Nephron progenitor cell (in vitro differentiated cells): Measurements from ENCODE around the gene IGLL5.

ENCODE experiments used
- DNase-seq: peaks from one replicate; pipeline ENCODE4 v3.0.0; 2021
- H3K27ac Mint-ChIP-seq: 2 replicates; pipeline ENCODE4 v1.8.0; 2021; ENCODE audit warnings: mild to moderate bottlenecking, moderate library complexity, mixed read lengths
- H3K27me3 Mint-ChIP-seq: 2 replicates; pipeline ENCODE4 v1.8.0; 2021; ENCODE audit warnings: mild to moderate bottlenecking, low read depth, mixed read lengths; ENCODE audit not compliant: poor library complexity
- H3K36me3 Mint-ChIP-seq: 2 replicates; pipeline ENCODE4 v1.8.0; 2021; ENCODE audit warnings: low read depth, mixed read lengths
- H3K4me1 Mint-ChIP-seq: 2 replicates; pipeline ENCODE4 v1.8.0; 2021; ENCODE audit warnings: mixed read lengths
- H3K4me3 Mint-ChIP-seq: 2 replicates; pipeline ENCODE4 v1.8.0; 2021; ENCODE audit warnings: mild to moderate bottlenecking, moderate library complexity, mixed read lengths
- H3K9me3 Mint-ChIP-seq: 2 replicates; pipeline ENCODE4 v1.8.0; 2021; ENCODE audit warnings: mild to moderate bottlenecking, moderate library complexity, mixed read lengths
- TF ChIP-seq, protein P1 (sequence below): fragments of 200-600 bp; sonication (generic); IDR thresholded peaks from 2 replicates; pipeline ENCODE4 v1.5.0; 2021; ENCODE audit warnings: antibody characterized with exemption

IGLL5 gene

DNA sequence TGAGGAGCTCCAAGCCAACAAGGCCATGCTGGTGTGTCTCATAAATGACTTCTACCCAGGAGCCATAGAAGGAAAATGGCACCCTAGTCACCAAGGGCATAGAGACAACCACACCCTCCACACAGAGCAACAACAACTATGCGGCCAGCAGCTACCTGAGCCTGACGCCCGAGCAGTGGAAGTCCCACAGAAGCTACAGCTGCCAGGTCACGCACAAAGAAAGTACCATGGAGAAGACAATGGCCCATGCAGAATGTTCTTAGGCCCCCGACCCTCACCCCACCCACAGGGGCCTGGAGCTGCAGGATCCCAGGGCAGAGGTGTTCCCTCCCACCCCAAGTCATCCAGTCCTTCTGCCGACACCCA is 28.0 kb downstream of the IGLL5 start:
- Mint-ChIP-seq H3K27me3 (peaks cover 32% of the 10 kb centered on the region), H3K4me3 (no peak overlapping the region), H3K4me1 (no peaks in the 10 kb centered on the region), H3K27ac (no peak overlapping the region), H3K9me3 (no peaks in the 10 kb centered on the region), H3K36me3 (no peaks in the 10 kb centered on the region)
- TF ChIP-seq, protein P1, sequence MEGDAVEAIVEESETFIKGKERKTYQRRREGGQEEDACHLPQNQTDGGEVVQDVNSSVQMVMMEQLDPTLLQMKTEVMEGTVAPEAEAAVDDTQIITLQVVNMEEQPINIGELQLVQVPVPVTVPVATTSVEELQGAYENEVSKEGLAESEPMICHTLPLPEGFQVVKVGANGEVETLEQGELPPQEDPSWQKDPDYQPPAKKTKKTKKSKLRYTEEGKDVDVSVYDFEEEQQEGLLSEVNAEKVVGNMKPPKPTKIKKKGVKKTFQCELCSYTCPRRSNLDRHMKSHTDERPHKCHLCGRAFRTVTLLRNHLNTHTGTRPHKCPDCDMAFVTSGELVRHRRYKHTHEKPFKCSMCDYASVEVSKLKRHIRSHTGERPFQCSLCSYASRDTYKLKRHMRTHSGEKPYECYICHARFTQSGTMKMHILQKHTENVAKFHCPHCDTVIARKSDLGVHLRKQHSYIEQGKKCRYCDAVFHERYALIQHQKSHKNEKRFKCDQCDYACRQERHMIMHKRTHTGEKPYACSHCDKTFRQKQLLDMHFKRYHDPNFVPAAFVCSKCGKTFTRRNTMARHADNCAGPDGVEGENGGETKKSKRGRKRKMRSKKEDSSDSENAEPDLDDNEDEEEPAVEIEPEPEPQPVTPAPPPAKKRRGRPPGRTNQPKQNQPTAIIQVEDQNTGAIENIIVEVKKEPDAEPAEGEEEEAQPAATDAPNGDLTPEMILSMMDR: no peak
- DNase-seq: no peak

DNA sequence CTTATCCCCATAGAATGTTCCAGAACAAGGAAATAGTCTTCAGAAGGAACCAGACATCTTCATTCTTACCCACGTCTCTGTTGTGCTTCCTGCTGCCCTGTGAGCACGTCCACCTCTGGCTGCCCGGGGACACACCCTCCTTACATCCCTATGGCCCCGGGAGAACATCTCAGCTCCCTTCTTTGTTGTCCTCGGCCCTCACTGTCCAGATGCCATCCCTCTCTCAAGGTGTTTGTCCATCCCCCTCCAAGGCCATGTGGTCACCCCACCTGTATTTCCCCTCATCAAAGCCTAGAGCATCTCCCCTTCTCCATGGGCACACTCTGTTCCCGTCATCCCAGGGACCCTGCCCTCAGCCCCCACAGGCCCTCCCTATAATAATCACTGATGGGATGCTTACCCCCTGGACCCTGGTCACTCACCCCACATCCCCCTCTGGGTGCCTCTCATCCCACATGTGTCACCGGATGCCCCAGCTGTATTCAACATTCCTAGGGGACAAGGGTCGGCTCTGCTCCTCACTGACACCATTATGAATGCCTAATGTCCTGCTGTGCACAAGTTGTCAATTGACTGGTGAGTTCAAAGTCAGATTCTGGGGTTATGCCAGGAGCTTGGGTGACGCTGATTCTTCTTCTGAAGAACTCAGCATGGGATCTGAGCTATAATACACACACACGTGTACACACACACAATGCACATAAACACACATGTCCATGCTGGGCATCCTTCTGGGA is 28.8 kb downstream of the IGLL5 start:
- TF ChIP-seq, protein P1: no peak
- H3K27me3 Mint-ChIP-seq: peaks cover 26% of the 10 kb centered on the region

DNA sequence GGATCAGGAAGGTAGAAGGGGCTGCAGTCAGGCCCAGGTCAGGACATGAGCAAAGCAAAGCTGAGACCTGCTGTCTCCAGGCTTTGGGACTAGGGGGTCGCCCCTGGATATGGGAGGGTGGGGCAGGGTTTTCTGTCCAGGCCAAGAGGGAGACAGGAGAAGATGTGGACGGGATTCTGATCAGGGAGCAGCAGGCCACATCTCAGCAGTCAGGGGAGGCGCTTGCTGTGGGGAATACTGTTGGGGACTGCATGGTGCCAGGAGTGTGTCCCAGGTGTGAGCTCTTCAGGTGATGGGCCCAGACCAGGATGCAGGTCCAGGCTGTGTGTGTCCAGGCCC is 29.3 kb downstream of the IGLL5 start:
- no peaks in the 10 kb centered on the region for H3K9me3 Mint-ChIP-seq
- no peaks in the 10 kb centered on the region for H3K36me3 Mint-ChIP-seq
- H3K4me1 Mint-ChIP-seq: peaks cover 11% of the 10 kb centered on the region
- DNase-seq: no peak
- TF ChIP-seq, protein P1: no peak
- H3K4me3 Mint-ChIP-seq: no peak overlapping the region
- peaks cover 25% of the 10 kb centered on the region for H3K27me3 Mint-ChIP-seq
- H3K27ac Mint-ChIP-seq: no peak overlapping the region

More for the DNA sequence above, 28.8 kb downstream of the IGLL5 start:
- H3K4me1 Mint-ChIP-seq: peaks cover 6% of the 10 kb centered on the region
- no peaks in the 10 kb centered on the region for H3K9me3 Mint-ChIP-seq
- no peaks in the 10 kb centered on the region for H3K36me3 Mint-ChIP-seq
- no peak overlapping the region for H3K27ac Mint-ChIP-seq
- no peak overlapping the region for H3K4me3 Mint-ChIP-seq
- DNase-seq: no peak

- H3K4me3 Mint-ChIP-seq: no peak overlapping the region
- H3K4me1 Mint-ChIP-seq: peaks cover 16% of the 10 kb centered on the region
- DNase-seq: no peak
- TF ChIP-seq, protein P1: no peak
- no peaks in the 10 kb centered on the region for H3K9me3 Mint-ChIP-seq
- H3K27ac Mint-ChIP-seq: no peak overlapping the region
- H3K36me3 Mint-ChIP-seq: no peaks in the 10 kb centered on the region
- peaks cover 27% of the 10 kb centered on the region for H3K27me3 Mint-ChIP-seq
Measured at GRCh38 chr22:22917377-22917776, 29.8 kb downstream of the IGLL5 start.

DNA sequence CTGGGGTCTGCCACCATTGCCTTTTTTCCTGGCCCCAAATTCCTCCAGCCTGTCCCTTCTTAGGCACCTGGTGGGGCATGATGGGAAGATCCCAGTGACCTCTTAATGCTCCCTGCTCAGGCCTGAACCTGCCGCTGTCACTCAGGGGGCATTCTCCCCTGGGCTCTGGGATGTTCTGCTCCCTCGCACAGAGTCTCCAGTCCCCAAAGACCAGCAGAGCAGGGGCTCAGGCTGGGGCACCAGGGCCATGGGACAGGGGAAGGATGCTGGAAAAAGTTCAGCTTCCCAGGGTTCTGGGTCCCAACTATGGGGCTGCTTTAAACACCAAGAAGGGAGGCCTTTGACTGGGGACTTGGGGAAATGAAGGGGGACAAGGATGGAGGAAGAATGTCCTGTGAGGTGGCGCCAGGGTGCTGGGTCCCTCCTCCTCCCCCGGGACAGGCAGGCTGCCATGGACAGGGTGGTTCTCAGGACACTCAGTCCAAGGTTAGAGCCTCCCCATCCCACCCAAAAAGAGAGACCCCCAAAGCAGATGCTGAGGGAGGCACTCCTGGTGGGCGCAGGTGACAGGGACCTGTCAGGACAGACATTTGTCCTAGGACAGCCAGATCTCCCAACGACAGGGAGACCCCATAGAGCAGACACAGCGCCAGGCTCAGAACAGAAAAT is 30.8 kb downstream of the IGLL5 start:
- H3K27ac Mint-ChIP-seq: no peak overlapping the region
- H3K4me1 Mint-ChIP-seq: peaks cover 26% of the 10 kb centered on the region
- no peak for DNase-seq
- peaks cover 28% of the 10 kb centered on the region for H3K27me3 Mint-ChIP-seq
- TF ChIP-seq, protein P1: no peak
- H3K4me3 Mint-ChIP-seq: no peak overlapping the region
- no peaks in the 10 kb centered on the region for H3K36me3 Mint-ChIP-seq
- H3K9me3 Mint-ChIP-seq: no peaks in the 10 kb centered on the region

GRCh38 chr22:22919041-22919440 is 31.4 kb downstream of the IGLL5 start:
- Mint-ChIP-seq H3K4me1 (peaks cover 29% of the 10 kb centered on the region), H3K4me3 (no peak overlapping the region), H3K36me3 (no peaks in the 10 kb centered on the region), H3K9me3 (no peaks in the 10 kb centered on the region), H3K27ac (no peak overlapping the region), H3K27me3 (peaks cover 23% of the 10 kb centered on the region)
- TF ChIP-seq, protein P1: no peak
- DNase-seq: no peak
